NCI-H2227 (cell line): ENCODE results near the gene SERPINB11.
"Not testable (repeated sequence)": the region's sequence is repeated elsewhere in the genome, so short reads cannot be mapped to it uniquely, and the experiment has no call there.

Experiments
- DNase-seq: peaks from one replicate; lab custom pipeline; 2025; ENCODE audit not compliant: unreplicated experiment; lab: John Stamatoyannopoulos, UW

Gene SERPINB11

GRCh38 chr18:63702660-63703059 lies at the start of gene SERPINB11:
Gene SERPINB11, plus strand, starts transcription at chr18:63702960. Its CDS starts 7,234 bp downstream, at chr18:63710194.
- no peak for DNase-seq

- not testable (repeated sequence) for DNase-seq
Measured at GRCh38 chr18:63658920-63659319, 43.8 kb upstream of the SERPINB11 start.

GRCh38 chr18:63661750-63662149 lies 41.0 kb upstream of the SERPINB11 start, which contains the start of gene SERPINB3:
Gene SERPINB3, minus strand, starts transcription at chr18:63661893. Its CDS starts 677 bp downstream, at chr18:63661216.
- DNase-seq = not testable (repeated sequence)

- no peak for DNase-seq
Measured at GRCh38 chr18:63664571-63664970, 38.2 kb upstream of the SERPINB11 start.

- DNase-seq = no peak
Measured at GRCh38 chr18:63676526-63677323, 26.0 kb upstream of the SERPINB11 start.

GRCh38 chr18:63677500-63678225 lies 25.1 kb upstream of the SERPINB11 start:
- no peak for DNase-seq

GRCh38 chr18:63679820-63680606 lies 22.7 kb upstream of the SERPINB11 start:
- no peak for DNase-seq

- no peak for DNase-seq
Measured at GRCh38 chr18:63681449-63682340, 21.1 kb upstream of the SERPINB11 start.

- DNase-seq = no peak
Measured at GRCh38 chr18:63683152-63683551, 19.6 kb upstream of the SERPINB11 start.

- no peak for DNase-seq
Measured at GRCh38 chr18:63683890-63684289, 18.9 kb upstream of the SERPINB11 start.

GRCh38 chr18:63684718-63685117 lies 18.0 kb upstream of the SERPINB11 start:
- DNase-seq = no peak

- DNase-seq = no peak
Measured at GRCh38 chr18:63686871-63687270, 15.9 kb upstream of the SERPINB11 start.

GRCh38 chr18:63689064-63689463 lies 13.7 kb upstream of the SERPINB11 start:
- no peak for DNase-seq

GRCh38 chr18:63697097-63697660 lies 5.6 kb upstream of the SERPINB11 start:
- no peak for DNase-seq

- no peak for DNase-seq
Measured at GRCh38 chr18:63700501-63700900, 2.3 kb upstream of the SERPINB11 start.

GRCh38 chr18:63701952-63702351 lies 808 bp upstream of the SERPINB11 start:
- no peak for DNase-seq

GRCh38 chr18:63705401-63705800 lies 2.6 kb downstream of the SERPINB11 start:
- DNase-seq = no peak

GRCh38 chr18:63707816-63708215 lies 5.1 kb downstream of the SERPINB11 start:
- no peak for DNase-seq

GRCh38 chr18:63708650-63709049 lies 5.9 kb downstream of the SERPINB11 start:
- DNase-seq = no peak
